ENCODE results near the gene CCL13.

- no peak for TF ChIP-seq POLR2AphosphoS5 (IDR thresholded peaks at IDR 0.05)
- TF ChIP-seq CTCF (IDR thresholded peaks at IDR 0.05 in 8 of 11, conservative IDR thresholded peaks at IDR 0.05 in 3 of 11) = no peak
- no peak for TF ChIP-seq POLR2A (IDR thresholded peaks at IDR 0.05)
These were observed 8.5 kb downstream of the CCL13 start for GRCh38 chr17:34364751-34365150.
